AG10803 (cell line): ENCODE measurements around the gene AOC3.
"Not testable (repeated sequence)": the region's sequence is repeated elsewhere in the genome, so short reads cannot be mapped to it uniquely, and the experiment has no call there.

Experiments
- DNase-seq: peaks from one replicate; pipeline ENCODE4 v3.0.0; 2010; ENCODE audit warnings: low read depth
- H3K4me3 ChIP-seq: 2 replicates; pipeline ENCODE4 v1.5.1; 2011; ENCODE audit warnings: mild to moderate bottlenecking, low read length, control low read depth
- TF ChIP-seq, protein P1 (sequence below): conservative IDR thresholded peaks from 2 replicates; pipeline ENCODE4 v1.5.1; 2011; ENCODE audit warnings: mild to moderate bottlenecking, low read length, control low read depth, inconsistent platforms

The AOC3 gene

DNA sequence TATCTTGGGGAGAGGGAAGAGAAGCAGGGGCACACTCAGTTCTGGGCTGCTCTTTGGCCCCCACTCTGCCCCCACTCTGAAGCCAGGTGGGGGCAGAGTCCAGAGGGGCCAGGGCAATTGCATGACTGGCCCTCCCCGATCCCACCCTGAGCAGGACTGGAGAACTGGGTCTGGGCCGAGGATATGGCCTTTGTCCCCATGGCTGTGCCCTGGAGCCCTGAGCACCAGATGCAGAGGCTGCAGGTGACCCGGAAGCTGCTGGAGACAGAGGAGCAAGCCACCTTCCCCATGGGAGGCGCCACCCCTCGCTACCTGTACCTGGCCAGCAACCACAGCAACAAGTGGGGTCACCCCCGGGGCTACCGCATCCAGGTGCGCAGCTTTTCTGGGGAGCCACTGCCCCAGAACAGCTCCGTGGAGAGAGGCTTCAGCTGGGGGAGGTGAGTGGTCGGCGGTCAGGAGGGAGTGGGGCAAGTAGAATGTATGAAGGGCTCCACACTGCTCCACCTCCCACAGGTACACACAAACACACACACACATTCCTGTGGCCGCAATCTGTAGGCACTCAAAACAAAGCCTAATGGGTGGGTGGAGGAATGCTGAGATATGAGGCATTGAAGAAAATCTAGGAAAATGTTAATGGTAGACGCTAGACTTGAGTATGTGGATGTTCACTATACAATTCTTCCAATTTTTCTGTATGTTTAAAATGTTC lies 21.4 kb downstream of the AOC3 start:
- TF ChIP-seq, protein P1, sequence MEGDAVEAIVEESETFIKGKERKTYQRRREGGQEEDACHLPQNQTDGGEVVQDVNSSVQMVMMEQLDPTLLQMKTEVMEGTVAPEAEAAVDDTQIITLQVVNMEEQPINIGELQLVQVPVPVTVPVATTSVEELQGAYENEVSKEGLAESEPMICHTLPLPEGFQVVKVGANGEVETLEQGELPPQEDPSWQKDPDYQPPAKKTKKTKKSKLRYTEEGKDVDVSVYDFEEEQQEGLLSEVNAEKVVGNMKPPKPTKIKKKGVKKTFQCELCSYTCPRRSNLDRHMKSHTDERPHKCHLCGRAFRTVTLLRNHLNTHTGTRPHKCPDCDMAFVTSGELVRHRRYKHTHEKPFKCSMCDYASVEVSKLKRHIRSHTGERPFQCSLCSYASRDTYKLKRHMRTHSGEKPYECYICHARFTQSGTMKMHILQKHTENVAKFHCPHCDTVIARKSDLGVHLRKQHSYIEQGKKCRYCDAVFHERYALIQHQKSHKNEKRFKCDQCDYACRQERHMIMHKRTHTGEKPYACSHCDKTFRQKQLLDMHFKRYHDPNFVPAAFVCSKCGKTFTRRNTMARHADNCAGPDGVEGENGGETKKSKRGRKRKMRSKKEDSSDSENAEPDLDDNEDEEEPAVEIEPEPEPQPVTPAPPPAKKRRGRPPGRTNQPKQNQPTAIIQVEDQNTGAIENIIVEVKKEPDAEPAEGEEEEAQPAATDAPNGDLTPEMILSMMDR, result no peak
- DNase-seq, result no peak

DNA sequence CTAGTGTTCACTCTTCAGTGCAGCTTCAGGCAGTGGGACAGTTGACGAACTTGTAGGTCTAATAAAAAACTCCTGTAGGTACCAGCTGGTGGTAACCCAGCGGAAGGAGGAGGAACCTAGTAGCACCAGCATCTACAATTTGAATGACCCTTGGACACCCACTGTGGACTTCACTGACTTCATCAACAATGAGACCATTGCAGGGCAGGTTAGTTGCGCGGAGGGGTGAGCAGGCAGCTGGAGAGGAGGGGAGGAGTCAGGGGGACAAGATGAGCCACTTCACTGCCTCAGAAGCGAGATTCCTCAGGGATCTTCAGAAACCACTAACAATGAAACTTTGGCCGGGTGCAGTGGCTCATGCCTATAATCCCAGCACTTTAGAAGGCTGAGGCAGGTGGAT lies 22.3 kb downstream of the AOC3 start:
- no peak for DNase-seq
- TF ChIP-seq, protein P1, result no peak
- no peak overlapping the region for H3K4me3 ChIP-seq

More for the DNA sequence above, 21.4 kb downstream of the AOC3 start:
- H3K4me3 ChIP-seq, result no peak overlapping the region

DNA sequence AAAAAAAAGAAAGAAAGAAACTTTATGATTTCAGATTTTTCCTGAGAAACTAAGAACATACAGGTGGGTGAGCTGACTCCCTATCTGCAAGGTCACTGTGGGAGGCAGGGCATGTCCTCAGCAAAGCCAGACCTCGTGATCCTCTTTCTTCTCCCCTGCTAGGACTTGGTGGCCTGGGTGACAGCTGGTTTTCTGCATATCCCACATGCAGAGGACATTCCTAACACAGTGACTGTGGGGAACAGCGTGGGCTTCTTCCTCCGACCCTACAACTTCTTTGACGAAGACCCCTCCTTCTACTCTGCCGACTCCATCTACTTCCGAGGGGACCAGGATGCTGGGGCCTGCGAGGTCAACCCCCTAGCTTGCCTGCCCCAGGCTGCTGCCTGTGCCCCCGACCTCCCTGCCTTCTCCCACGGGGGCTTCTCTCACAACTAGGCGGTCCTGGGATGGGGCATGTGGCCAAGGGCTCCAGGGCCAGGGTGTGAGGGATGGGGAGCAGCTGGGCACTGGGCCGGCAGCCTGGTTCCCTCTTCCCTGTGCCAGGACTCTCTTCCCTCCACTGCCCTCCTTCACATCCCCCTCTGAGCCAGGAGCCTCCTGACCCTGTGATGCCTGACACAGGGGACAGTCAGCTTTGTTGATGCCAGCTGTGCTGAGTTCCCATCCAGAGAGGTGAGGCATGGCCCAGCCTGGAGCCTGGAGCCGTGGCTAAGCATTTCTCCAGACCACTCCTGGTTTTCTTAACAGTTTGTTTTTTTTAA lies 23.1 kb downstream of the AOC3 start:
- DNase-seq, H3K4me3 ChIP-seq: not testable (repeated sequence)

DNA sequence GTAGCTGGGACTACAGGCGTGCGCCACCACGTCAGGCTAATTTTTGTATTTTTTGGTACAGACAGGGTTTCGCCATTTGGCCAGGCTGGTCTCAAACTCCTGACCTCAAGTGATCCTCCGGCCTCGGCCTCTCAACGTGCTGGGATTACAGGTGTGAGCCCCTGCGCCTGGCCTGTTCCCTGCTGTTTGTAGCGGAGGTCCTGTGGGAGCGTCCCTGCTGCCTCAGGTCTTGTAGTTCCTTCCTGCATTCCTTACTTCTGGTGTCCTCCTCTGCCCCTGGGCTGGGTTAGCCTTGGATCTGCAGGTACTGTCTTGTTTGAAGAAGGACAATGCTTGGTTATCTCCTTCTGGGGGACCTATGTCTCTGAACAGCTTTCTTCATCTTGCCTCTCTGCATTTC lies 26.0 kb downstream of the AOC3 start:
- no peak overlapping the region for H3K4me3 ChIP-seq
- TF ChIP-seq, protein P1, result no peak
- no peak for DNase-seq

DNA sequence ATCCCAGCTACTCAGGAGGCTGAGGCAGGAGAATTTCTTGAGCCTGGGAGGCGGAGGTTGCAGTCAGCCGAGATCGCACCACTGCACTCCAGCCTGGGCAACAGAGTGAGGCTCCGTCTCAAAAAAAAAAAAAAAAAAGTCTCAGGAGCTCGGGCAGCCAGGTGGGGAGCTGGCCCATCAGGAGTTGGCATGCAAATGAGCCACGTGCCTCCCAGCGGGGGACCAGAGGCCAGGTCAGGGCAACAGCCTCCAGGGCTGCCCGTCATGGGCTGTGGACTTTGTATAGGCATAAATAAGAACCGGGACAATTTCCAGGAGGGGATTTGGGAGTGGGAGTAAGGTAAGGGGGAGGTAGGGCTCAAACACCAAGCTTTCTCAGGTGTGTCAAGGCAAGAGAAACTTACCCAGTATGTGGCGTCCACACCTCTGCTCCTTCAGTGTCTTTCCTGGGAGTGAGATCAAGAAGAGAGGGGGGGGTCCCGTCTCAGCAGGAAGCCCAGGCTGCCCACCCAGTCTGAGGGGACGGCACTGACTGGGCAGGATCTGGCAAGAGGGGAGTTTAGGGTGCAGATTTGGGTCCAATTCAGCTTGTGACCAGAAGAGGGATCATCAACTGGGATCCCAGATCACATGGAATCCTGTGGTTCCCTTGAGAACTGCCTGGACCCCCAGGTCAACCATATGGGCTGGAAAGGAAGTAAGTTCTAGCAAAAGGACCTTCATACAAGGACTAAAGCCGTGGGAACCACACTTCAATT lies 27.3 kb downstream of the AOC3 start:
- no peak for DNase-seq
- no peak overlapping the region for H3K4me3 ChIP-seq
- TF ChIP-seq, protein P1, result no peak

DNA sequence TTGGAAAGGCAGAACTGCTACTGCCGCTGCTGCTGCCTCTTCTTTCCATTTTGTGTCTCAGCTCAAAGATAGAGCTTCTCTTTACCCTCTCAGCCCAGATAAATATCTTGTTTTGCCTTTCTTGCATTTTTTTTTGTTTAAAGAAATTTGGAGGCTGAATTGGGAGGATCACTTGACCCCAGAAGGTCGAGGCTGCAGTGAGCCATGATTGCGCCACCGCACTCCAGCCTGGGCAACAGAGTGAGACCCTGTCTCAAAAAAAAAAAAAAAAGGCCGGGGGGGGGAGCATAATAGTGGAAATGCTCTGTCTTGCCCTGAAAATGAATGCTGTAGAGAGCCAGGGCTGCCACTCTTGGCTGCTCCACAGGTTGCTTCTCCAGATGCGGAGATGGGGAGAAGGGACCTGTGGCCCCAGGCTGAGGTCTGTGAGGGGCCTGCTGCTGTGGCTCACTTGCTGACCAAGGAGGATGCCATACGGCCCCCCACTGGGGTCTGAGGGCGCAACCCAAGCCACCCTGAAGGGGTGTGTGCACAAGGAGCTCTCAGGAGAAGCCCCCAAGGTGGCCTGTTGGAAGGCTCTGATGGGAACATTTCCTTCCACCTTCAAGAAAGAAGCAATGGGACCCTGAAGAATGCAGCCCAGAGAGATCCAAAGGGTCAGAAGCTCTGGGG lies 28.1 kb downstream of the AOC3 start:
- H3K4me3 ChIP-seq, result no peak overlapping the region
- no peak for DNase-seq
- TF ChIP-seq, protein P1, result no peak

DNA sequence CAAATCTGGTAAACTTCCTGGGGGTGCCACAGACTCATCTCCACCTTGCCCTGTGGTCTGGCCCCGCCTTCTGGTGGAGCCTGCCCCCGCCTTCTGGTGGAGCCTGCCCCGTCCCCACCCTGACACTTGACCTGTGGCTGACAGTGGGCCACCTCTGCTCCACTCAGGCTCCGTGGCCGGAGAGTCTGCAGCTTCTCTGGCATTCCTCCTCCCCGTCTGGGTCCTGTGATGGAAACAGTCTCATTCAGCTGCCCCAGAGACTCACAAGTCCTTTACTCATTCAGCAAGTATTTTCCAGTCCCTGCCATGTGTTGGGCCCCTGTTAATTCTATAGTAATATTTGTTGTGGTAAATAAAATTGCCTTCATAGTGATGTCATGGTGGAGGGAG lies 28.6 kb downstream of the AOC3 start:
- H3K4me3 ChIP-seq, result no peak overlapping the region
- DNase-seq, result peak; percentile 57
- TF ChIP-seq, protein P1, result no peak
